Stimulated activated CD8-positive, alpha-beta memory T cell treated with anti-CD3 and anti-CD28 coated beads, Interleukin-15, amount 100 ng/mL, for 24 hours (primary cell): Measurements from ENCODE around the gene ABI2.
A peak's percentile ranks its signal among the peaks of the same experiment; 100 is the strongest.
"Not testable (repeated sequence)": the region's sequence is repeated elsewhere in the genome, so short reads cannot be mapped to it uniquely, and the experiment has no call there.

ENCODE experiments used
- DNase-seq: peaks from one replicate; pipeline ENCODE4 v3.0.0-alpha.2; 2020; ENCODE audit warnings: low read depth

Gene ABI2

GRCh38 chr2:203327901-203328759, at the start of gene ABI2:
ABI2 (plus strand) TSS chr2:203328394; CDS start chr2:203328515, 121 bp downstream.
- DNase-seq = peak; percentile 52

- DNase-seq = no peak
Observed at GRCh38 chr2:203279288-203279687, 48.9 kb upstream of the ABI2 start.

GRCh38 chr2:203280428-203281064, 47.6 kb upstream of the ABI2 start:
- no peak for DNase-seq

- no peak for DNase-seq
Observed at GRCh38 chr2:203282101-203282500, 46.1 kb upstream of the ABI2 start.

GRCh38 chr2:203286532-203286931, 41.7 kb upstream of the ABI2 start:
- DNase-seq = no peak

GRCh38 chr2:203301667-203302066, 26.5 kb upstream of the ABI2 start:
- DNase-seq = no peak

- not testable (repeated sequence) for DNase-seq
Observed at GRCh38 chr2:203302586-203302985, 25.6 kb upstream of the ABI2 start.

GRCh38 chr2:203310688-203311436, 17.3 kb upstream of the ABI2 start:
- no peak for DNase-seq

GRCh38 chr2:203326356-203326755, 1.8 kb upstream of the ABI2 start:
- no peak for DNase-seq

GRCh38 chr2:203327582-203327900, 653 bp upstream of the ABI2 start:
- DNase-seq = no peak

- peak; percentile 6 for DNase-seq
Observed at GRCh38 chr2:203328760-203329540, 756 bp downstream of the ABI2 start.

GRCh38 chr2:203330434-203330833, 2.2 kb downstream of the ABI2 start:
- DNase-seq = no peak

- DNase-seq = no peak
Observed at GRCh38 chr2:203338322-203338721, 10.1 kb downstream of the ABI2 start.

- no peak for DNase-seq
Observed at GRCh38 chr2:203340791-203341487, 12.7 kb downstream of the ABI2 start.

GRCh38 chr2:203341741-203342310, 13.6 kb downstream of the ABI2 start:
- no peak for DNase-seq

- not testable (repeated sequence) for DNase-seq
Observed at GRCh38 chr2:203342374-203342773, 14.2 kb downstream of the ABI2 start.

GRCh38 chr2:203344667-203345066, 16.5 kb downstream of the ABI2 start:
- DNase-seq = no peak

GRCh38 chr2:203346612-203347011, 18.4 kb downstream of the ABI2 start:
- no peak for DNase-seq

GRCh38 chr2:203347375-203347774, 19.2 kb downstream of the ABI2 start:
- DNase-seq = no peak

- no peak for DNase-seq
Observed at GRCh38 chr2:203352604-203353255, 24.5 kb downstream of the ABI2 start.

GRCh38 chr2:203354966-203355365, 26.8 kb downstream of the ABI2 start:
- DNase-seq = no peak
